Measurements from ENCODE around the gene GBE1.

The GBE1 gene

DNA sequence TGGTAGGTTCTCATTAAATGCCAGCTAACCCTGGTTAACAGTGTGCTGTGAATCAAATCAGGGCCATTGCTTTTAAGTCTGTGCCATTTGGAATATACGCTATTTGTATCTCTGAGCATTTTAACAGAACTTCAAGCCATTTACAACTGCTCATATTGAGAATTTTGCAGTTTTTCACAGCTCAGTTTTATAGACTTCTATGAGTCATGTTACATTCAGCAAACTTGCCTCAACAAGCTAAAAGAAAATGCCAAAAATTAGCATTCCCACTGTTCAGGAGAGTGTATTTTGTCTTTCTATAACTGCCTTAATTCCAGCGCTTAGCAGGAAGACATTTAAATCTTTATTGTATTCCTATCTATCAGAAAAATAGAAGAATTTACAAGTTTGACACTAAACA is 196.4 kb downstream of the GBE1 start:
- TF ChIP-seq POU2F2 (IDR thresholded peaks at IDR 0.05; ENCODE audit: low read depth, low read length), result no peak
- TF ChIP-seq PAX5 (IDR thresholded peaks at IDR 0.05; ENCODE audit: insufficient read depth, low read length, severe bottlenecking), result no peak
- no peak for TF ChIP-seq POLR2A (IDR thresholded peaks at IDR 0.05; ENCODE audit: low read depth, low read length)
- no peak for TF ChIP-seq POLR2AphosphoS5 (IDR thresholded peaks at IDR 0.05; ENCODE audit: low read depth, low read length)
- FAIRE-seq, result no peak
- no peak for DNase-seq (ENCODE audit: insufficient read length, low spot score)

DNA sequence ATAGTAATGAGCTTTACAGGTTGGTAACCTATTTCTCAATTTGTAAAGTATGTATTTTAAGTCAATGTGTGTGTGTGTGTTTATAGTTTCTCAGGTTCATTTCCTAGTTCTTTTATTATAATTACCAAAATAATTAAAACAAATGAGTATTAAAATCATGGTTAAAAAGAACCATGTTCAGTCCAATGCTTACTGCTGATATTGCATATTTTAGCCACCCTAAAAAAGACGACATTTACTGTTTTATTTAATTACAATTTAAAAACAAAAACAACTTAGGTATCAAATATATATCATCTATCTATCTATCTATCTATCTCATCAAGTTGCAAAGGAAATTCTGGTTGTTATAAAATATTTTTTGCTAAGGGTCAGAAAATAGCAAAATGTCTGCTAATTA is 203.3 kb downstream of the GBE1 start:
- DNase-seq (ENCODE audit: insufficient read length, low spot score) (no peak), FAIRE-seq (no peak)
- TF ChIP-seq PAX5 (IDR thresholded peaks at IDR 0.05; ENCODE audit: insufficient read depth, low read length, severe bottlenecking) (no peak), POLR2A (IDR thresholded peaks at IDR 0.05; ENCODE audit: low read depth, low read length) (no peak), SPI1 (IDR thresholded peaks at IDR 0.05; ENCODE audit: low read depth, low read length) (no peak), TAF1 (IDR thresholded peaks at IDR 0.05; ENCODE audit: low read depth, low read length) (no peak), POU2F2 (IDR thresholded peaks at IDR 0.05; ENCODE audit: low read depth, low read length) (no peak), POLR2AphosphoS5 (IDR thresholded peaks at IDR 0.05; ENCODE audit: low read depth, low read length) (no peak)

DNA sequence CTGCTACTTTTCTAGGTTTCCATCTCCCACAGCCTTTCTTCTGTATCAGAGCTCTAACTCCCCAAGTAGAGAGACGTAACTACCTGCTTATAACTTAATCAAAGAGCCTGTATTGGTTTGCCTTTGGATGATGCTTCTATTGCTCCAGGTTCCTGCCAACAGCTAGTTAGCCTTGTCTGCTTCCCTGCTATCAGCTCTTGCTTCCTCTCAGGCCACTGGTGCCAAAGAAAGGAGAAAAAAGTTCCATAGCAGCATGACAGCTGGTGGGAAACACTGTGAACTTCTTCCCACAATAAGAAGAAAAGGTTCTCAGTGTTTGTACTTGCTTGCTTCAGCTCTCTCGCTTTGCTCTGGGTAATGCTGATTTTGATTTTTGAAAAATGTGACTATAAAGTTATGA is 206.6 kb downstream of the GBE1 start:
- TF ChIP-seq PAX5 (IDR thresholded peaks at IDR 0.05; ENCODE audit: insufficient read depth, low read length, severe bottlenecking) (no peak), POU2F2 (IDR thresholded peaks at IDR 0.05; ENCODE audit: low read depth, low read length) (no peak), POLR2AphosphoS5 (IDR thresholded peaks at IDR 0.05; ENCODE audit: low read depth, low read length) (no peak), SPI1 (IDR thresholded peaks at IDR 0.05; ENCODE audit: low read depth, low read length) (no peak), TAF1 (IDR thresholded peaks at IDR 0.05; ENCODE audit: low read depth, low read length) (no peak), POLR2A (IDR thresholded peaks at IDR 0.05; ENCODE audit: low read depth, low read length) (no peak)
- DNase-seq (ENCODE audit: insufficient read length, low spot score) (no peak), FAIRE-seq (no peak)

DNA sequence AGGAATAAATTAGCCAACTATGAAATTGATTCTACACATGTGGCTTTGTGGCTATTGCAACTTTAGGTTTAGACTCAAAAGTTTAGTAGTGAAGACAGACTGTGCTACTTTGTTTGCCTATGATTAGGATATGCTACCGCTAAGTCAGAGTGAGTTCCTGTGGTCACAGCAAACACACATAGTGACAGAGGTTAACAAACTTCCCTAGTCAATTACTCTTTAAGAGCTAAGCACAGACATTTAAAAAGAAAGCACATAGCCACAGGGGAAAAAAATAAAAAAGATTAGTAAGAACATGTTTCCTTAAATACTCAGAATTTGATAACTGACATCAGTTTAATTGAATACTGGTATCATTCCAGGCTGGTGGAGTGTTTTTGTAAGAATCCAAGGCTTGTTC is 207.1 kb downstream of the GBE1 start:
- FAIRE-seq (no peak), DNase-seq (ENCODE audit: insufficient read length, low spot score) (no peak)
- TF ChIP-seq SPI1 (IDR thresholded peaks at IDR 0.05; ENCODE audit: low read depth, low read length) (no peak), POLR2AphosphoS5 (IDR thresholded peaks at IDR 0.05; ENCODE audit: low read depth, low read length) (no peak), POU2F2 (IDR thresholded peaks at IDR 0.05; ENCODE audit: low read depth, low read length) (no peak), PAX5 (IDR thresholded peaks at IDR 0.05; ENCODE audit: insufficient read depth, low read length, severe bottlenecking) (no peak), TAF1 (IDR thresholded peaks at IDR 0.05; ENCODE audit: low read depth, low read length) (no peak)

DNA sequence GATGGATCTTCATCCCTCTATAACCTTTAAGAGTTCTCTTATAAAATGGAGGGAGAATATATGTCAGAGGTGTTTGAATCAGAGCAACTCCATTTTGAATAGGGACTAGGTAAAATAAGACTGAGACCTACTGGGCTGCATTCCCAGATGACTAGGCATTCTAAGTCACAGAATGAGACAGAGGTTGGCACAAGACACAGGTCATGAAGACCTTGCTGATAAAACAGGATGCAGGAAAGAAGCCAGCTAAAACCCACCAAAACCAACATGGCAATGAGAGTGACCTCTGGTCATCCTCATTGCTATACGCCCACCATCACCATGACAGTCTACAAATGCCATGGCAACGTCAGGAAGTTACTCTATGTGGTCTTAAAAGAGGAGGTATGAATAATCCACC is 211.0 kb downstream of the GBE1 start:
- no peak for TF ChIP-seq POLR2A (IDR thresholded peaks at IDR 0.05; ENCODE audit: low read depth, low read length)
- TF ChIP-seq POU2F2 (IDR thresholded peaks at IDR 0.05; ENCODE audit: low read depth, low read length), result no peak
- TF ChIP-seq TAF1 (IDR thresholded peaks at IDR 0.05; ENCODE audit: low read depth, low read length), result no peak
- TF ChIP-seq SPI1 (IDR thresholded peaks at IDR 0.05; ENCODE audit: low read depth, low read length), result no peak
- TF ChIP-seq POLR2AphosphoS5 (IDR thresholded peaks at IDR 0.05; ENCODE audit: low read depth, low read length), result no peak
- no peak for TF ChIP-seq PAX5 (IDR thresholded peaks at IDR 0.05; ENCODE audit: insufficient read depth, low read length, severe bottlenecking)
- DNase-seq (ENCODE audit: insufficient read length, low spot score) (no peak), FAIRE-seq (no peak)

DNA sequence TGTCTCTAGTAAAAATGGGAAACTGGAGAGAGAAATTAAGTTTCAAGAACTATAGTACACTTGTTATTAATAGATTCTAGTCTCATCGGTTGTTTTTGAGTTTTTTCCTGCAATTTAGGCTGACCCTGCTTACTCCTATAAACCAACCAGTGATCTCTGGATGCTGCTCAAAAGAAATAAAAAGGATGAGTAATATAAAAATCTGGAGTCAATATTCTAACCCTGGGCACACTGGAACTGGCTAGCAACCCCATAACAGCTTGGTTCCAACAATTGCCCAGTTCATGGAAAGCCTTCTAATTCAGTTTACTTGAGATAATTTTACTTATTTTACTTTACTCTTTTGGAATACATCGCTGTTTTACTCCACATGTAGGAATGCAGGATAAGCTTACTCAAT is 211.6 kb downstream of the GBE1 start:
- no peak for FAIRE-seq
- TF ChIP-seq SPI1 (IDR thresholded peaks at IDR 0.05; ENCODE audit: low read depth, low read length), result no peak
- TF ChIP-seq POLR2AphosphoS5 (IDR thresholded peaks at IDR 0.05; ENCODE audit: low read depth, low read length), result no peak
- no peak for TF ChIP-seq POLR2A (IDR thresholded peaks at IDR 0.05; ENCODE audit: low read depth, low read length)
- no peak for TF ChIP-seq TAF1 (IDR thresholded peaks at IDR 0.05; ENCODE audit: low read depth, low read length)
- TF ChIP-seq PAX5 (IDR thresholded peaks at IDR 0.05; ENCODE audit: insufficient read depth, low read length, severe bottlenecking), result no peak
- no peak for TF ChIP-seq POU2F2 (IDR thresholded peaks at IDR 0.05; ENCODE audit: low read depth, low read length)
- no peak for DNase-seq (ENCODE audit: insufficient read length, low spot score)

DNA sequence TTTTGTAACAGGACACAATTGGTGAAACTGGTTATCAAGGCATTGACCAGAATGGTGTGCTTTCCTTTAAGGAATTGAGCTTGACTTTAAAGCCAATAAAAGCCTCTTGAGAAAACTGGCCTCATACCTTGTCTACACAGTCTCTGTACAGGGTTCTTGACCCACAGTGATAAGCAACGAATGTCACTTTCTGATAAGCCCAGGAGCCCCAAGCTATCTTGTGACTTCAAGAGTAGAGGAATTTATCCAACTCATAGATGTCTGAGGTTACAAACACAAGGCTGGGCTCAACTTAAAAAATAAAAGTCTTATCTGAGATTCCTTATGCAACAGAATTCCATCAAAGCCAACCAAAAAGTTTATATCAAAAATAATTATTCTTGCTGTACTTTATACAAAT is 212.1 kb downstream of the GBE1 start:
- FAIRE-seq (no peak), DNase-seq (ENCODE audit: insufficient read length, low spot score) (no peak)
- TF ChIP-seq SPI1 (IDR thresholded peaks at IDR 0.05; ENCODE audit: low read depth, low read length), result no peak
- no peak for TF ChIP-seq PAX5 (IDR thresholded peaks at IDR 0.05; ENCODE audit: insufficient read depth, low read length, severe bottlenecking)
- TF ChIP-seq POLR2AphosphoS5 (IDR thresholded peaks at IDR 0.05; ENCODE audit: low read depth, low read length), result no peak
- no peak for TF ChIP-seq POU2F2 (IDR thresholded peaks at IDR 0.05; ENCODE audit: low read depth, low read length)
- no peak for TF ChIP-seq POLR2A (IDR thresholded peaks at IDR 0.05; ENCODE audit: low read depth, low read length)
- TF ChIP-seq TAF1 (IDR thresholded peaks at IDR 0.05; ENCODE audit: low read depth, low read length), result no peak

DNA sequence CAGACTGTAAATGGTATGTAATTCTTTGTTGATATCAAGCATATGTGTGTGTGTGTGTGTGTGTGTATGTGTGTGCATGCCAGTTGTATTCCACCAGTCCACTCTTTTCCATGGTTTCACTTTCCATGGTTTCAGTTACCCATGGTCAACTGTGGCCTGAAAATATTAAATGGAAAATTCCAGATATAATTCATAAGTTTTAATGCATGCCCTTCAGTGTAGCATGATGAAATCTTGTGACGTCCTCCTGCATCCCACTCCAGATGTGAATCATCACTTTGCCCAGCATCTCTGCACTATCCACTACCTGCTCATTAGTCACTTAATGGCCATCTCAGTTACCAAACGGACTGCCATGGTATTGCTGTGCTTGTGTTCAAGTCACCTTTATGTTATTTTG is 215.9 kb downstream of the GBE1 start:
- TF ChIP-seq PAX5 (IDR thresholded peaks at IDR 0.05; ENCODE audit: insufficient read depth, low read length, severe bottlenecking) (no peak), POLR2AphosphoS5 (IDR thresholded peaks at IDR 0.05; ENCODE audit: low read depth, low read length) (no peak), SPI1 (IDR thresholded peaks at IDR 0.05; ENCODE audit: low read depth, low read length) (no peak), POLR2A (IDR thresholded peaks at IDR 0.05; ENCODE audit: low read depth, low read length) (no peak), POU2F2 (IDR thresholded peaks at IDR 0.05; ENCODE audit: low read depth, low read length) (no peak), TAF1 (IDR thresholded peaks at IDR 0.05; ENCODE audit: low read depth, low read length) (no peak)
- no peak for FAIRE-seq

DNA sequence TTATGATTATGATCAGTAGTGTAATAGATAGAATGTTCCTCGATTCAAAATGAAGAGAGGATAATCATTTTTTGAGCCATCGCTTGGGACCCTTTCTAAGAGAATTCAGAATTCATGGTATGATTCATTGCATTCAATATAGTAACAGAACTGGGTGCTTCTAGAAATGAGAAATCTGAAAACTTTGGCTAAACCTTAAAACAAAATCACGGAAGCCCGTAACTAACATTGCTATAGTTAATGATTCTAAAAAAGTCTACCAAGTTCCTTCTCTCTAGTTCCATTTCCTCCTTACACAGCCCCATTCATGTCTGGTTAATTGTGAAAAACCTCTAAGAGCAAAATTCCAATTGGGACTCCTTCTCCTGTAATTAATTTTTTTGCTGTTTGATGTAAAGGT is 217.1 kb downstream of the GBE1 start:
- FAIRE-seq, result no peak
- no peak for TF ChIP-seq TAF1 (IDR thresholded peaks at IDR 0.05; ENCODE audit: low read depth, low read length)
- TF ChIP-seq POLR2A (IDR thresholded peaks at IDR 0.05; ENCODE audit: low read depth, low read length), result no peak
- TF ChIP-seq PAX5 (IDR thresholded peaks at IDR 0.05; ENCODE audit: insufficient read depth, low read length, severe bottlenecking), result no peak
- no peak for TF ChIP-seq SPI1 (IDR thresholded peaks at IDR 0.05; ENCODE audit: low read depth, low read length)
- TF ChIP-seq POU2F2 (IDR thresholded peaks at IDR 0.05; ENCODE audit: low read depth, low read length), result no peak
- TF ChIP-seq POLR2AphosphoS5 (IDR thresholded peaks at IDR 0.05; ENCODE audit: low read depth, low read length), result no peak
- DNase-seq (ENCODE audit: insufficient read length, low spot score), result no peak

More for the DNA sequence above, 215.9 kb downstream of the GBE1 start:
- DNase-seq (ENCODE audit: insufficient read length, low spot score), result no peak

DNA sequence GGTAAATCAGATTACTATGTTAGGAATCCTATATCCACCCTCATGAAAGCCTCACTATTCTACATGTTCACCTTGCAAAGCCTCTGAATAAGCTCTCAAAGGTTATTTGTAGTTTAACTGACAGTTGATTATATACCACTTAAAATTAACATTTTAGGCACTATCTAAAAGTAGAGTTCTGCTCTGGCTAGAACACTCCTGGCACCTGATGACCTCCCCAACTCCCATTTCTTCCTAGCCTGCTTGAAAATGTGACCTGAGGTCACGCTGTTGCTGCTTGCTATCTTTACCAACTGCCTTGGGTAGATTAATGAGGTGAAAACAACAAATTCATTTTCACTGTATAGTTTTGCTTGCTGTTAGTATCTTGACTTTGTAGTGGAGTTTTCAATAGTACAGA is 220.7 kb downstream of the GBE1 start:
- FAIRE-seq (no peak), DNase-seq (ENCODE audit: insufficient read length, low spot score) (no peak)
- TF ChIP-seq SPI1 (IDR thresholded peaks at IDR 0.05; ENCODE audit: low read depth, low read length), result no peak
- no peak for TF ChIP-seq TAF1 (IDR thresholded peaks at IDR 0.05; ENCODE audit: low read depth, low read length)
- TF ChIP-seq POU2F2 (IDR thresholded peaks at IDR 0.05; ENCODE audit: low read depth, low read length), result no peak
- no peak for TF ChIP-seq POLR2A (IDR thresholded peaks at IDR 0.05; ENCODE audit: low read depth, low read length)
- no peak for TF ChIP-seq PAX5 (IDR thresholded peaks at IDR 0.05; ENCODE audit: insufficient read depth, low read length, severe bottlenecking)
- no peak for TF ChIP-seq POLR2AphosphoS5 (IDR thresholded peaks at IDR 0.05; ENCODE audit: low read depth, low read length)

Data from GM12891 (cell line).